Central memory CD4-positive, alpha-beta T cell (primary cell): Measurements from ENCODE around the gene MAP3K7.

ENCODE experiments used
- DNase-seq: peaks from one replicate; pipeline ENCODE4 v3.0.0; 2022

Gene MAP3K7

DNA sequence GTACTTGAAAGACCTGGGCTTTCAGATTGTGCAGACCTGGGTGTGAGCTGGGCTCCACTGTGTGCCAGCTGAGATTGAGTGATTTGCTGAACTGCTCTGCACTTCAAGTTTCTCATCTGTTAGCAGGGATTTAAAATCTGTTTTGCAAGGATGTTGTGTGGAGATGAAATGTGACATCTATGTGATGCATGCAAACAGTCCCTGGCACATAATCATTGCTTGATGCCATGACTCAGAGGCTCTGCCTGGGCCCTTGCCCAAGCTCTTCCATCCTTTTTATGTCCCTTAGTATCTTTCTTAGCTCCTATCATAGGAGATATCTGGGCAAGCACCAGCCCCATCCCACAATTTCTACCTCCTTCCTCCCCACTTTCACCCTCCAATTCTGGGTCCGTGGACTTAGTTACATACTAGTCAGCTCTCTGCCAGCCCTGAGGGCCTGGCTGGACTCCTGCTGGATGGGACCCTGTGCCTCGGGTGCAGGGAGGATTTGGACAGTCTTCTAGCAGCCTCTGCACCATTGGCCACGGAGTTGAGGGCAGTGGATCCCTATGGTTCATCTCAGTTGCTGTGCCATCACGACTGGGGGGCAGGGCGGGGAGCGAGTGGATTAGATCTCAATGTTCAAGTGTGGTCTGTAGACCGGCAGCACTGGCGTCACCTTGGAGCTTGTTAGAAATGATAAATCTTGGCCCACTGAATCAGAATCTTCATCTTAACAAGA, 103.6 kb downstream of the MAP3K7 start:
- DNase-seq = no peak

GRCh38 chr6:90480666-90481065, 106.2 kb downstream of the MAP3K7 start:
- no peak for DNase-seq

- no peak for DNase-seq
These were observed 107.3 kb downstream of the MAP3K7 start for GRCh38 chr6:90479603-90479926.

- DNase-seq = peak; percentile 79
These were observed 107.9 kb downstream of the MAP3K7 start for GRCh38 chr6:90478789-90479602.

DNA sequence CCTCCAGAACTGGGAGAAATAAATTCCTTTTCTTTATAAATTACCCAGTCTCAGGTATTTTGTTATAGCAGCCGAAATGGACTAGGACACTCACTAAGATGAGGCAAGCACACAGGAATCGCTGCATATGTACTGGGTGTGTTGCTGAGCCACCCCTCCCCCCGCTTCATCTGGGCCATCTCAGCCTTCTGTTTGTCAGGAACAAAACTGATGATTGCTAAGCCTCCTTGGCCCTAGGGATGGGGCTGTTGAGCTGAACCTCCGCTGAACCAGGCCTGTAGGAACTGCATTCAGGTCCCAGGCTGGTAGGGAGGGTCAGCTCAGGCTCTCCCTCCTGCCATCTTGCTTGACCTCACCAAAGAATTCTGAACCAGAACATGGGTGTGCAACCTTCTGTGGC, 108.6 kb downstream of the MAP3K7 start:
- no peak for DNase-seq

GRCh38 chr6:90477366-90477765, 109.5 kb downstream of the MAP3K7 start:
- no peak for DNase-seq

DNA sequence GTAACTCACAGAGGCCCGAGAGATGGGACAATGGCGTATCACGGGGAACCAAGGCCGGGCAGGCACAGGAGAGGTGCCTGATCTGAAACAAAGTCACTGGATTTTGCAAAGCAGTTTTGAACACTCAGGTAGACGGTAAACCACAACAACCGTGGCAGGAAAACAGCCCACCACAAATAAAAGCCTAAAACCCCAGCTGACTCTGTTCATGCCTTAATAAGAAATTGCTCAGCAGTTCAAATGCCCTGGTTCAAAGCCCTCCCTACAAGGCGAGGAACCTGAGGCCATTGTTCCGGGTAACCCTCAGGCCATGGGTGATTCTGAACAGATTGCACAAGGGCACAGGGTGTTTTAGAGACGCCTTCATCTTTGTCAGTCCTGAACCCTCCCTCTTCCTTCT, 114.2 kb downstream of the MAP3K7 start:
- peak; percentile 35 for DNase-seq

- DNase-seq = no peak
These were observed 115.6 kb downstream of the MAP3K7 start for GRCh38 chr6:90471263-90471662.

DNA sequence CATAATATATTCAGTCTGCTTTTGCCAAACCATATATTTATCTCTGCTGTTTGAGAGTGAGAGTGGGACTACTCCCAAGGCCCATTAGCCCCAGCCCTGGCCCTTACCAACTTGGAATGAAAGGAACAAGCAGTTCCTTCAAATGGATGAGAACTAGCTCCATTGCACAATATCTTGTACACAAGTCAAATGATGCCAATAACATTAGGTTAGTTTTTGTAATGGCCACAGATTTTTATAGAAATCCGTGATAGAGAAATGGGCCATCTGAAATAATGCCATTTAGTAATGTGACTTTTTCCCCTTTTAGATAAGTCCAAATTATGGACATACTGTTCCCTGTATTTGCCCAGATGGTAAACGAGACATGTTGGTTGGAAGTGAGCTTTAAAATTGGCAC, 117.0 kb downstream of the MAP3K7 start:
- DNase-seq = no peak

DNA sequence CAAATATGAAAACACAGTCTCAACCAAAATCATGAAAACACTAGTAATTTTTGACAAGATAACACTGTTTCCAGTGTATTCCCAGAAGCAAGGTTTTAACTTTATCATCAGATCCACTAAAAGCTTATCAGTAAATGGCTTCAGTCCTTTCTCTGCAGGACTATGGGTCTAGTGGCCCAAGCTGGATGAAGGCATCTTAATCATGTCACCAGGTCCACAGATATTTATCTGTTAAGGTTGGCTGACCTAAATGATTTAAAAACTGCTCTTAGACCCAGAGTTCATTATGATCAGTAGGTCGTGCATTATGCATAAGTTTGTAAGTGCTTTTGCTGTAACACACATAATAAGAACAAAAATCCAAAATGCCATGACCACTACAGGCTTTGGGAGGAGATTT, 118.0 kb downstream of the MAP3K7 start:
- no peak for DNase-seq

DNA sequence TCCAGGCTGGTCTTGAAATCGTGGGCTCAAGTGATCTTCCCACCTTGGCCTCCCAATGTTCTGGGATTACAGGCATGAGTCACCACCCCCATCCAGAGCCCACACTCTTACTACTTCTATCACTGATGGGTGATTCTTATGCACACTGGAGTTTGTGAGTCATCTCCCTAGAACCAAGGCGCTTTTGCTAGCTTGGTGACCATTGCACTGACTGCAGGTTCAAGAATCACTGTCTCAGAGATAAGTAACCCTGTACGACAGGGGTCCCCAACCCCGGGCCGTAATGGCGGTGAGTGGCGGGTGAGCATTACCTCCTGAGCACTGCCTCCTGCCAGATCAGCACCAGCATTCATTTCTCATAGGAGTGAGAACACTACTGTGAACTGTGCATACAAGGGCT, 118.8 kb downstream of the MAP3K7 start:
- no peak for DNase-seq

GRCh38 chr6:90467546-90467945, 119.3 kb downstream of the MAP3K7 start:
- DNase-seq = no peak

GRCh38 chr6:90466154-90466940, 120.5 kb downstream of the MAP3K7 start:
- DNase-seq = no peak

GRCh38 chr6:90465686-90466085, 121.2 kb downstream of the MAP3K7 start:
- no peak for DNase-seq

DNA sequence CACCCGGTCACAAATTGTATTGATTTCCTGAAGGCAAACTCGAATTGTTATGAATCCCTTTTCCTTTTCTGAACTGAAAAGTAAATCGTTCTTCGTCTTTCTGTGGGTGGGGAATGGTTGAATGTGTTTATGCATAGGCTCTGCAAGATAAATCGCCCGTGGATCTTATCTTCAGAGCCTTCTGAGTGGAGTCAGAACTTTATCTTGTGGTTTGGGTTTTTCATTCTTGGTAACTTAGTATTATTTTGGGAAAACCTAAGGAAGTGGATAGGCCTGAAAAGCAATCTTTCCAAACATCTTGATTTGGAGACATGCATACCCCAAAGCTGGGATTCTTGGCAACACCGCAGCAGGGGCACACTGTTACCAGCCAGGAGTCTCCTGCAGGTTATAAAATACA, 122.4 kb downstream of the MAP3K7 start:
- DNase-seq = no peak

DNA sequence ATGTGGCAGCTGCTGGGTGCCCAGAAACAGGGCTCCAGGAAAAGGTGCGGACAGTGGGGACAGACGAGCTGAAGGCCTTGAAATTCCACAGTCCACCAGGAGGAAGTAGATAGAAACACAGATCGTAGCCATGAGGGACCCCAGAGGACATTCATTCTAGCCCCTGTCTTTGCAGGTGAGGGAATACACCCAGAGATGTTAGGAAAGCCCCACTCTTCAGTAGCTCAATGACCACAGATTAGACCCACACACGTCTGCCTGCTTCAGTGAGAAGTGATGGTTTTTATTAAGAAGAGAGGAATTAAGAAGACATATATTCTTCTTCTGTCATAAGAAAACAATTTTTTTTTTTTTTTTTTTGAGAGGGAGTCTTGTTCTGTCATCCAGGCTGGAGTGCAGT, 123.0 kb downstream of the MAP3K7 start:
- no peak for DNase-seq
